ENCODE results near the gene ACTA2.

ACTA2 gene

GRCh38 chr10:88987840-88988239 lies 35.3 kb upstream of the ACTA2 start:
- H3K4me1 Mint-ChIP-seq: peaks cover 50% of the 10 kb centered on the region
- H3K9me3 Mint-ChIP-seq: peaks cover 4% of the 10 kb centered on the region
- H3K4me3 Mint-ChIP-seq: no peak overlapping the region
- ATAC-seq: no peak
- peaks cover 1% of the 10 kb centered on the region for H3K36me3 Mint-ChIP-seq (ENCODE audit: low read depth)
- H3K27ac Mint-ChIP-seq: peak overlapping the region; percentile 3
- DNase-seq: no peak
- H3K27me3 Mint-ChIP-seq: no peaks in the 10 kb centered on the region

DNA sequence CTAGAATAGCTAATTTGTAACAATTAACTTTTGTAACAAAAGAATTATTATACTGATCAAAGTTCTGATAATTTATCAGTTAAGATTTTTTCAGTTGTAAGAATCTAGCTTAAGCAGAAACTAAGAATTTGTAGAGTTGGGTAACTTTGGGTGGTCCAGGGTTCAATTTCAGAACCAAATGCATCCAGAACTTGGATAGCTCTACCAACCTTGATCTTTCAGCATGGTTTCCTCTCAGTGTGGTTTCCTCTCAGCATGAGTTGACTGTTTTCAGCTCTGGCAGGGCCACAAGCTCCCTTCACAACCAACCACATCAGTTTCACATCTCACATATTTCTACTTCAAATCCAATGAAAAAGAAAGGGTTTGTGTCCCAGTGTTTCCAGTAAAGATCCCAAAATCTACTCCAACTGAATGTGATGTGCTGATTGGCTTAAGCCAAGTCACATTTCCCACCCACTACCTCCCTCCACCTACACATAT lies 34.7 kb upstream of the ACTA2 start:
- no peak for ATAC-seq
- Mint-ChIP-seq H3K27ac (no peak overlapping the region), H3K27me3 (no peaks in the 10 kb centered on the region), H3K4me1 (peaks cover 46% of the 10 kb centered on the region), H3K4me3 (no peak overlapping the region), H3K36me3 (ENCODE audit: low read depth) (no peaks in the 10 kb centered on the region), H3K9me3 (peaks cover 4% of the 10 kb centered on the region)
- DNase-seq: no peak

DNA sequence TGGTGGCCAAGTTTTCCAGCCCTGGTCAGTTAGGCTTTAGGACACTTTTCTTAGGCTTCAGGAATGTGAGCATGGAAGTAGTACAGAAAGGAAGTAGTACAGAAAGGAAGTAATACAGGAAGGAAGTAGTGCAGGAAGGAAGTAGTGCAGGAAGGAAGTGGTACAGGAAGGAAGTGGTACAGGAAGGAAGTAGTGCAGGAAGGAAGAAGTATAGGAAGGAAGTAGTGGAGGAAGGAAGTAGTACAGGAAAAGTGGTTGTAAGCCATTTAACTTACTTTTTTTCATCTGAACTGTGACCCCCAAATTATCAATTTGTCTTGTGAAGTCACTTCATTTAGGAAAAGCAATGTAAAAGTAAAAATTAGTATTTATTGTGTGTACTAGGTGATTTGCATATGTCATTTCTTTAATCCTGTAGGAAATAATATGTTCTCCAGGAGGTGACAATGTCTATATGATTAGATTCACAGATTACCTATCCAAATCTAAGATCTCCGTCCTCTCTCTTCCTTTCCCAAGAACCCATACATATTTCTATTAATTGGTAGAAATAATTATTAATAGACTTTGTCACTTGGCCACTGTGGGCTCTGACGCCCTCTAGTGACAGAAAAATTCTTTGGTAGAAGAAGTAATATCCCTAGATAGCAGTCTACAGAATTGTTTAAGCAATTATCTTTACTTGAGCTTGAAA lies 34.1 kb upstream of the ACTA2 start:
- Mint-ChIP-seq H3K4me1 (peaks cover 40% of the 10 kb centered on the region), H3K9me3 (peaks cover 4% of the 10 kb centered on the region), H3K4me3 (no peak overlapping the region), H3K27me3 (no peaks in the 10 kb centered on the region), H3K27ac (peak overlapping the region; percentile 23), H3K36me3 (ENCODE audit: low read depth) (no peaks in the 10 kb centered on the region)
- DNase-seq (no peak), ATAC-seq (no peak)

DNA sequence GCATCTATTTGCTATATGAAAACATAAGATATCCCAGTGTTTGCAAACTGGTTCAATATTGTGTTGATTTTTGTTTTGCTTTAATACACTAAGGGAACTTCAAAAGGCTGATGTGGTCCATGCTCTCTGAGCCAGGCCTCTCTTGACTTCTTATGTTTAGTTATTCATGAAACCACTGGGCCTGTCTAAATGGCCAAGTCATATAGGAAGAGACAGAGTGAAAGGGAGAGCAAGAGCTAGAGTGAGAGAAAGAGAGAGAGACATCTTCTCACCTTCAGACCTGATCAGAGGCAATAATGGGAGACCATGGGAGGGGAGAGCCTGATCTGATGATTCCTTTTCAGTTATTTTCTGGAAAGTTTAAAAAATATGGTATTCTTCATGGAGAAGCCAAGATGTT lies 32.0 kb upstream of the ACTA2 start:
- no peaks in the 10 kb centered on the region for H3K27me3 Mint-ChIP-seq
- peak; percentile 43 for ATAC-seq
- no peak overlapping the region for H3K27ac Mint-ChIP-seq
- H3K36me3 Mint-ChIP-seq (ENCODE audit: low read depth): no peaks in the 10 kb centered on the region
- peaks cover 29% of the 10 kb centered on the region for H3K4me1 Mint-ChIP-seq
- DNase-seq: no peak
- H3K9me3 Mint-ChIP-seq: peaks cover 4% of the 10 kb centered on the region
- no peak overlapping the region for H3K4me3 Mint-ChIP-seq

GRCh38 chr10:88983939-88984338 lies 31.4 kb upstream of the ACTA2 start:
- Mint-ChIP-seq H3K4me3 (no peak overlapping the region), H3K4me1 (peaks cover 27% of the 10 kb centered on the region), H3K27ac (no peak overlapping the region), H3K9me3 (peaks cover 4% of the 10 kb centered on the region), H3K36me3 (ENCODE audit: low read depth) (no peaks in the 10 kb centered on the region), H3K27me3 (no peaks in the 10 kb centered on the region)
- ATAC-seq: no peak
- DNase-seq: no peak

GRCh38 chr10:88983206-88983605 lies 30.6 kb upstream of the ACTA2 start:
- no peak for ATAC-seq
- no peaks in the 10 kb centered on the region for H3K36me3 Mint-ChIP-seq (ENCODE audit: low read depth)
- H3K9me3 Mint-ChIP-seq: peaks cover 4% of the 10 kb centered on the region
- no peak overlapping the region for H3K27ac Mint-ChIP-seq
- peaks cover 26% of the 10 kb centered on the region for H3K4me1 Mint-ChIP-seq
- H3K4me3 Mint-ChIP-seq: no peak overlapping the region
- no peaks in the 10 kb centered on the region for H3K27me3 Mint-ChIP-seq
- no peak for DNase-seq

DNA sequence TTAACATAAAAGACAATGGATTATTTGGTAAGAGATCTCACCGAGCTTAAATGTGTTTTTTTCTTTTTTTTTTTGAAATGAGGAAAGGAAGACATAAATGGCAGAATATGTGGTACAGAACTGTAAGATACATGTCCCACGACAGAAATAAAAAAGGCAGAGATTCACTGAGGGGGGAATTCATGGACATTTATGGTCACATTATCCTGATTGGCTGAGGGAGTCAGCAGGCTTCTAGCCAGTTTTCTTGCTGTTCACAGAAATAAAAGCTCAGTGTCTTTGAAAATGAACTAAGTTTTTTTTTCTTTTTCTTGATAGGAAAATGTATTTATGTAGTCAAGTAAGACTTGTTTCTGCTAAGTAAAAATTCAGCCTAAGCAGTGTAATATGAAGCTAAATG lies 29.8 kb upstream of the ACTA2 start:
- Mint-ChIP-seq H3K4me3 (no peak overlapping the region), H3K36me3 (ENCODE audit: low read depth) (no peaks in the 10 kb centered on the region)

GRCh38 chr10:88981435-88981834 lies 28.9 kb upstream of the ACTA2 start:
- ATAC-seq (no peak), DNase-seq (no peak)
- H3K27me3 Mint-ChIP-seq: no peaks in the 10 kb centered on the region
- peaks cover 2% of the 10 kb centered on the region for H3K9me3 Mint-ChIP-seq
- no peak overlapping the region for H3K4me3 Mint-ChIP-seq
- H3K36me3 Mint-ChIP-seq (ENCODE audit: low read depth): no peaks in the 10 kb centered on the region
- peaks cover 11% of the 10 kb centered on the region for H3K4me1 Mint-ChIP-seq
- H3K27ac Mint-ChIP-seq: no peak overlapping the region

More for the DNA sequence above, 29.8 kb upstream of the ACTA2 start:
- Mint-ChIP-seq H3K27ac (no peak overlapping the region), H3K27me3 (no peaks in the 10 kb centered on the region), H3K4me1 (peaks cover 17% of the 10 kb centered on the region), H3K9me3 (peaks cover 4% of the 10 kb centered on the region)
- DNase-seq: no peak
- ATAC-seq: no peak

DNA sequence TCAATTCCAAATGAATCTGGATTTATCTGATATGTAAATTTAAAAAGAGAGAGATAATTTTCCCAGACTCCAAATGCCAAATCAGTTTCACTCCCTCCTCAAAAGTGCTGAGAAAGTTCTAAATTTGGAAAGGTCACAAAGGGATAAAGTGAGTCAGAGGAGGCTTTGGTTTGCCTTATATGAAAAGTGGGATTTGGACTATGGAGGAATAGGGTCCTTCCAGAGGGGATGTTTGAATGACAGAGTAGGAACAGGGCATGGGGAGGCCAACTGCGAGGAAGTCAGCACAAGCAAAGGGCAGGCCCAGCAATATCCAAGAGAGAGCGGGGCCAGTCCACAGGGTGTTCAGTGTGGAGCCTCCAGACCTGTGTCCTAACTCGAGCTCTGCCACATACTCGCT lies 28.2 kb upstream of the ACTA2 start:
- Mint-ChIP-seq H3K4me1 (peaks cover 13% of the 10 kb centered on the region), H3K27me3 (no peaks in the 10 kb centered on the region), H3K4me3 (no peak overlapping the region), H3K9me3 (no peaks in the 10 kb centered on the region), H3K36me3 (ENCODE audit: low read depth) (no peaks in the 10 kb centered on the region), H3K27ac (no peak overlapping the region)
- ATAC-seq (no peak), DNase-seq (no peak)

GRCh38 chr10:88980247-88980646 lies 27.7 kb upstream of the ACTA2 start:
- no peak for DNase-seq
- ATAC-seq: no peak
- Mint-ChIP-seq H3K36me3 (ENCODE audit: low read depth) (no peaks in the 10 kb centered on the region), H3K9me3 (no peaks in the 10 kb centered on the region), H3K4me1 (peaks cover 18% of the 10 kb centered on the region), H3K4me3 (no peak overlapping the region), H3K27me3 (no peaks in the 10 kb centered on the region), H3K27ac (no peak overlapping the region)

DNA sequence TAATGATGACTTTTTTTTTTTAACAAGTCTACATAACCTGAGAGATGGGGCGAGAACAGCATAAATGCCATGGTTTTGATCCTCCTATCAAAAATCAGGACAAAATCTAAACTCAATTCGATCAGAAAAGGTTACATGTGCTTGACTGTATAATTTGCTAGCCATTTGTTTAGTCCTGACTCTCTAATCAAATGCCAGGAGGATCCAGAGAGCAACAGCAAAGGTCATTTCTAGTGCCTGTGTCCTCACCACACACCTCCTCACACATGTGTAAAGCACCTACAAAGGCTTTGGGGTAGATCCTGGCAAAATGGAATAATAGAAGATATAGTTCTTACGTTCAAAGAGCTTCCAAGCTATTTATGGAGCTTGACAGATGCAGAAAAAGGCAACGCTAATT lies 27.0 kb upstream of the ACTA2 start:
- Mint-ChIP-seq H3K27me3 (no peaks in the 10 kb centered on the region), H3K9me3 (no peaks in the 10 kb centered on the region), H3K4me3 (no peak overlapping the region), H3K36me3 (ENCODE audit: low read depth) (peaks cover 2% of the 10 kb centered on the region), H3K4me1 (peaks cover 23% of the 10 kb centered on the region), H3K27ac (no peak overlapping the region)
- DNase-seq (no peak), ATAC-seq (no peak)

DNA sequence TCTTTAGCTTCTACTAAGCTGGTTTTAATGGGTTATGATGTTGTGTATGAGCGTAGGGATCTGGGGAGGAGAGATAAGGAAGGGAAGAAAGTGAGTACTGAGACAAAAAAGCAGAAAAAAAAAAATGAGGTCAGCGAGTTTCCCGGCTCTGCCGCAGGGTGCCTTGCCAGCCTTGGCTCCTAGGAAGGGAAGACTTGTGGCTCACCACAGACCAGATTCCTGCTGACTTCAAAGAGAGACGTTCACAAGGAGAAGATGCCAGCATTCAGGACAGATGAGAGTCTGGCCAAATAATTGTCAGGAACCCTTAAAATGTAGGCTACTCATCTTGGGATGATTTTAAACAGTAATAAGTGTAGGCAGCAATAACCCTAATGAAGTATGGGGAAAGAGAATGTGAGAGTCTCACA lies 26.6 kb upstream of the ACTA2 start:
- ATAC-seq (no peak), DNase-seq (no peak)
- H3K9me3 Mint-ChIP-seq: no peaks in the 10 kb centered on the region
- H3K4me1 Mint-ChIP-seq: peaks cover 24% of the 10 kb centered on the region
- H3K4me3 Mint-ChIP-seq: no peak overlapping the region
- H3K27ac Mint-ChIP-seq: no peak overlapping the region
- peaks cover 2% of the 10 kb centered on the region for H3K36me3 Mint-ChIP-seq (ENCODE audit: low read depth)
- no peaks in the 10 kb centered on the region for H3K27me3 Mint-ChIP-seq

DNA sequence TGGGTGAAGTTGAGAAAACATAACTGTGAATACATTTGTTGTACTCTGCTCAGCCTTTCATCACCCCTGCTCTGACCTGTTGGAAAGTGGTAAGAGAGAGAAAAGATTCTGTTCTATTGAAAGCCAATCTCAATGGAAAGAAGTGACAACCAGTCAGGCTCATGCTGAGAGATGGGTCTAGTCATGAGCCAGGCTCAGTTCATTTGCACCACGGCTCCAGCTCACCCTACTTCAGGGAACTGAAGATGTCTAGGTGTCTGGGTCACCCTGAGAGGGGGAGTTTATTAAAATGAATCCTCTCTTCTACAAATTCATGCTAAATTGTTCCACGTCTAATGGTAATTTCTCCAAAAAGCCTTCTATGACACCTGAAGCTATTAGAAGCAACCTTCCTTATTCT lies 25.9 kb upstream of the ACTA2 start:
- no peaks in the 10 kb centered on the region for H3K9me3 Mint-ChIP-seq
- H3K27me3 Mint-ChIP-seq: no peaks in the 10 kb centered on the region
- H3K4me3 Mint-ChIP-seq: no peak overlapping the region
- peaks cover 2% of the 10 kb centered on the region for H3K36me3 Mint-ChIP-seq (ENCODE audit: low read depth)
- H3K4me1 Mint-ChIP-seq: peaks cover 19% of the 10 kb centered on the region
- no peak for ATAC-seq
- no peak for DNase-seq
- no peak overlapping the region for H3K27ac Mint-ChIP-seq

DNA sequence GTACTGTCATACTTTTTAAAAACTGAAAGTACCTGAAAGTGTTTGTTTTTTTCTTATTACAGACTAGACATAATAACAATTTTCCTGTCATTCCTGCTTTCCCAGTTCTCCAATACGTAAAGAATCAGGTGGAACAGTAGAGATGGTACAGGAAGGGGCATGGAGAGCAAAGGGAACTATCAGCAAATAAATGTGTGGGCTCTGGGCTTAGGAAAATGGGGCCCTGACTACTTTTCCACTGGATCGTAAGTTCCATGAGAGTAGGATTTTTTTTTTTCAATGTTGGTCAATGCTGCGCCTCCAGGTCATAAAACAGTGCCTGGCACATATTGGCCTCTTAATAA lies 22.8 kb upstream of the ACTA2 start:
- no peak for DNase-seq
- Mint-ChIP-seq H3K4me3 (peak overlapping the region; percentile 96), H3K9me3 (no peaks in the 10 kb centered on the region), H3K4me1 (peaks cover 19% of the 10 kb centered on the region), H3K27ac (peak overlapping the region; percentile 95), H3K27me3 (no peaks in the 10 kb centered on the region), H3K36me3 (ENCODE audit: low read depth) (peaks cover 2% of the 10 kb centered on the region)
- ATAC-seq: no peak

DNA sequence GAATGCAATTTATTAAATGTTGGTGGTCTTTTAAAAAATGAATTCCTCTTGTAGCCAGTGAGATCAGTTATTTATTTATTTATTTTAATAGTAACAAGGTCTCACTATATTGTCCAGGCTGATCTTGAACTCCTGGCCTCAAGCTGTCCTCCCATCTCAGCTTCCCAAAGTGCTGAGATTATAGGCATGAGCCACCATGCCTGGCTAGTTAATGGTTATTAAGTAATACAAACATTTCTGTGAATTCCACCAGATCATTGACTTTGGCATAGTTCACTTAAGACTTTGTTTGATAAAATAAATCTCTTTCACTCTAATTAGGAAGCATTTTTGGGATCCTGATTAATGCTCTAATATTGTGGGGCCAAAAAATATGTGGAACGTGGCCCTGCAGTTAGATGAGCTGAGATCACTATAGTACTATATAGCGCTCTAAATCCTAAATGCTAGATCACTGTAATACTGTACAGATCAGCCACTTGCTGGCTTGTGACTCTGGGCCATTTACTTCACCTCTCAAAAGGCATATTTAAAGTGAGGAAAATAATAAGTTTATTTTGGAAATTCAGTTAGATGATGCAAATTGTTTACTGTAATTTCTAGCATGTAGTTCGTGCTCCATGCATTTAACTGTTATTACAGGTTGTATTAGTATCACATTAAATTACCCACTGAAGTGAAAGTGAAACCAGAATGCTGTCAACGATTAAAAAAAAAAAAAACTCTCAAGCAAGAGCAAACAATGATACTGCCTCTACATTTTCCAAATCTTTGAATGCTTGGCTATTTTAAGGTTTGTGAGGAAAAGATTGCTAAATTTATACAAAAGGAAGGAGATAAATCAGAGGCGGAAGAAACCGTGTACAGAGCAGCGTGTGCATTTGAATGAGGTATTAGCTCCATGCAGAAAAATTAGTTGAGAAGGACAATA lies 22.1 kb upstream of the ACTA2 start:
- H3K9me3 Mint-ChIP-seq: no peaks in the 10 kb centered on the region
- peaks cover 2% of the 10 kb centered on the region for H3K36me3 Mint-ChIP-seq (ENCODE audit: low read depth)
- H3K4me3 Mint-ChIP-seq: peak overlapping the region; percentile 96
- H3K27ac Mint-ChIP-seq: peak overlapping the region; percentile 95
- no peaks in the 10 kb centered on the region for H3K27me3 Mint-ChIP-seq
- peak; percentile 36 for ATAC-seq
- H3K4me1 Mint-ChIP-seq: peaks cover 19% of the 10 kb centered on the region
- DNase-seq: no peak
